RWPE2 (cell line): ENCODE results near the gene CTTNBP2NL.
"Not testable (repeated sequence)": the region's sequence is repeated elsewhere in the genome, so short reads cannot be mapped to it uniquely, and the experiment has no call there.

Experiments
- ATAC-seq: fragments of 200-7000 bp; cut with Tn5 transposase; 3 replicates; pipeline ENCODE4 v1.9.1; 2021; ENCODE audit warnings: low read depth
- DNase-seq: peaks from one replicate; pipeline ENCODE4 v3.0.0-alpha.2; 2020; ENCODE audit warnings: low spot score
- H3K27ac ChIP-seq: fragments of 450-650 bp; 2 replicates; pipeline ENCODE4 v1.5.1; 2017; ENCODE audit warnings: mild to moderate bottlenecking; ENCODE audit not compliant: poor library complexity, severe bottlenecking
- H3K27me3 ChIP-seq: fragments of 250-450 bp; sonication (Bioruptor Pico); 2 replicates; pipeline ENCODE4 v1.5.1; 2021; ENCODE audit warnings: mild to moderate bottlenecking, moderate library complexity; ENCODE audit not compliant: insufficient read depth, poor library complexity, severe bottlenecking
- H3K36me3 ChIP-seq: fragments of 250-450 bp; sonication (Bioruptor Pico); 2 replicates; pipeline ENCODE4 v1.5.1; 2020; ENCODE audit warnings: low read depth, mild to moderate bottlenecking, moderate library complexity
- H3K4me1 ChIP-seq: fragments of 250-450 bp; sonication (Bioruptor Pico); 2 replicates; pipeline ENCODE4 v1.5.1; 2021; ENCODE audit warnings: mild to moderate bottlenecking, moderate library complexity; ENCODE audit not compliant: insufficient read depth, poor library complexity, severe bottlenecking
- H3K4me3 ChIP-seq: fragments of 250-450 bp; sonication (Bioruptor Pico); 2 replicates; pipeline ENCODE4 v1.5.1; 2021; ENCODE audit warnings: mild to moderate bottlenecking, moderate library complexity; ENCODE audit not compliant: severe bottlenecking
- H3K9me3 ChIP-seq: fragments of 250-450 bp; sonication (Bioruptor Pico); 2 replicates; pipeline ENCODE4 v1.5.1; 2021; ENCODE audit warnings: mild to moderate bottlenecking, moderate library complexity; ENCODE audit not compliant: severe bottlenecking
- CTCF ChIP-seq: fragments of 450-650 bp; IDR thresholded peaks from one replicate; pipeline ENCODE4 v1.5.1; 2017; ENCODE audit warnings: mild to moderate bottlenecking, moderate library complexity; ENCODE audit not compliant: poor library complexity, severe bottlenecking

CTTNBP2NL gene

GRCh38 chr1:112386024-112386723, 9.8 kb upstream of the CTTNBP2NL start:
- Histone ChIP-seq H3K27ac (no peak overlapping the region), H3K9me3 (no peaks in the 10 kb centered on the region), H3K27me3 (no peaks in the 10 kb centered on the region), H3K36me3 (no peaks in the 10 kb centered on the region), H3K4me1 (peaks cover 2% of the 10 kb centered on the region), H3K4me3 (no peak overlapping the region)
- DNase-seq = no peak
- ATAC-seq = no peak
- TF ChIP-seq CTCF = no peak

GRCh38 chr1:112386731-112387346, 9.2 kb upstream of the CTTNBP2NL start:
- Histone ChIP-seq H3K27me3 (no peaks in the 10 kb centered on the region), H3K36me3 (no peaks in the 10 kb centered on the region), H3K27ac (no peak overlapping the region), H3K9me3 (no peaks in the 10 kb centered on the region), H3K4me1 (peaks cover 9% of the 10 kb centered on the region), H3K4me3 (no peak overlapping the region)
- ATAC-seq (no peak), DNase-seq (no peak)
- TF ChIP-seq CTCF = no peak

GRCh38 chr1:112387807-112388206, 8.2 kb upstream of the CTTNBP2NL start:
- no peak overlapping the region for H3K4me3 ChIP-seq
- no peak for DNase-seq
- H3K9me3 ChIP-seq = no peaks in the 10 kb centered on the region
- no peak for TF ChIP-seq CTCF
- no peaks in the 10 kb centered on the region for H3K27me3 ChIP-seq
- no peak for ATAC-seq
- peaks cover 9% of the 10 kb centered on the region for H3K4me1 ChIP-seq
- H3K36me3 ChIP-seq = no peaks in the 10 kb centered on the region
- no peak overlapping the region for H3K27ac ChIP-seq

- H3K4me3 ChIP-seq = no peak overlapping the region
- TF ChIP-seq CTCF = no peak
- DNase-seq (no peak), ATAC-seq (no peak)
- peaks cover 12% of the 10 kb centered on the region for H3K4me1 ChIP-seq
- no peaks in the 10 kb centered on the region for H3K27me3 ChIP-seq
- H3K9me3 ChIP-seq = no peaks in the 10 kb centered on the region
- no peak overlapping the region for H3K27ac ChIP-seq
- H3K36me3 ChIP-seq = no peaks in the 10 kb centered on the region
Measured at GRCh38 chr1:112388436-112388835, 7.6 kb upstream of the CTTNBP2NL start.

GRCh38 chr1:112389689-112390088, 6.3 kb upstream of the CTTNBP2NL start:
- no peak overlapping the region for H3K4me3 ChIP-seq
- ATAC-seq = no peak
- no peak overlapping the region for H3K27ac ChIP-seq
- no peaks in the 10 kb centered on the region for H3K36me3 ChIP-seq
- no peak for TF ChIP-seq CTCF
- H3K9me3 ChIP-seq = no peaks in the 10 kb centered on the region
- peaks cover 21% of the 10 kb centered on the region for H3K4me1 ChIP-seq
- H3K27me3 ChIP-seq = no peaks in the 10 kb centered on the region
- DNase-seq = no peak

GRCh38 chr1:112390335-112390734, 5.7 kb upstream of the CTTNBP2NL start:
- not testable (repeated sequence) for H3K9me3 ChIP-seq, H3K27me3 ChIP-seq, DNase-seq, H3K27ac ChIP-seq, ATAC-seq, H3K4me3 ChIP-seq, H3K36me3 ChIP-seq
- peaks cover 28% of the 10 kb centered on the region for H3K4me1 ChIP-seq
